Stimulated activated CD4-positive, alpha-beta T cell treated with anti-CD3 and anti-CD28 coated beads, Interleukin-15, amount 100 ng/mL, for 24 hours (primary cell): ENCODE results near the gene DES.
"Not testable (repeated sequence)": the region's sequence is repeated elsewhere in the genome, so short reads cannot be mapped to it uniquely, and the experiment has no call there.

Source experiments
- DNase-seq: peaks from one replicate; pipeline ENCODE4 v3.0.0-alpha.2; 2020

Gene DES

DNA sequence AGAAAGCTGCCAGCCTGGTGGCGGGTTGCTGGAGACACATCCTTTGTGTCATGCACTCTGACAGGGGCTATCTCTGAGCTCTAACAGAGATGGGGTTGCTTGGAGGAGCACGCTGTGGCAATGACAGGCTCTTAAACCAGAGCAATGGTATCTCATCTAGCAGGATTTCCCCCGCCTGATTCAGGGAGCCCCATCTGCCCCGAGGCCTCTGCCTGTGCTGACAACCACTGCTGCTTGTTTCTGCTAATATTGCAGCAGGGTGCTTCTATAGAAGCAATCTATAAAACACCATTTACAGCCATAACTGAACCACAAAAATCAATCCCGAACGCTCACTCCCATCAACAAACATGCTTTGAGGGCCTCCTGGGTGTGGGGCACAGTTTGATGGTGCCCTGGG, 17.6 kb upstream of the DES start:
- no peak for DNase-seq

DNA sequence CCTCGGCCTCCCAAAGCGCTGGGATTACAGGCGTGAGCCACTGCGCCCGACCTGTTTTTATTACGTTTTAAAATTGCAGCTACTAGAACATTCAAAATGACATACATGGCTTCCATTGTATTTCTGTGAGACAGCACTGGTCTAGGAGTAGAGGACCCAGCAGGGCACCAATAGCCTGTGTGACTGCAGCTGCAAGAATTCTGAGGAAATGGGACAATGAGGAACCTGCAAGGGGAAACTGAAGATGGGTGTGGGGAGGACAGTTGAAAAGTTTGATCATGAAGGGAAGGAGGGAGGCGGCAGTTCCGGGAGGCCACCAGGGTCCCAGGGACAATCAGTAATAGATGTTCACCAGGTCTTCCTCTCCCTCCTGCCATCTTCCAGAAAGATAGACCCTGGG, 16.6 kb upstream of the DES start:
- DNase-seq, result no peak

DNA sequence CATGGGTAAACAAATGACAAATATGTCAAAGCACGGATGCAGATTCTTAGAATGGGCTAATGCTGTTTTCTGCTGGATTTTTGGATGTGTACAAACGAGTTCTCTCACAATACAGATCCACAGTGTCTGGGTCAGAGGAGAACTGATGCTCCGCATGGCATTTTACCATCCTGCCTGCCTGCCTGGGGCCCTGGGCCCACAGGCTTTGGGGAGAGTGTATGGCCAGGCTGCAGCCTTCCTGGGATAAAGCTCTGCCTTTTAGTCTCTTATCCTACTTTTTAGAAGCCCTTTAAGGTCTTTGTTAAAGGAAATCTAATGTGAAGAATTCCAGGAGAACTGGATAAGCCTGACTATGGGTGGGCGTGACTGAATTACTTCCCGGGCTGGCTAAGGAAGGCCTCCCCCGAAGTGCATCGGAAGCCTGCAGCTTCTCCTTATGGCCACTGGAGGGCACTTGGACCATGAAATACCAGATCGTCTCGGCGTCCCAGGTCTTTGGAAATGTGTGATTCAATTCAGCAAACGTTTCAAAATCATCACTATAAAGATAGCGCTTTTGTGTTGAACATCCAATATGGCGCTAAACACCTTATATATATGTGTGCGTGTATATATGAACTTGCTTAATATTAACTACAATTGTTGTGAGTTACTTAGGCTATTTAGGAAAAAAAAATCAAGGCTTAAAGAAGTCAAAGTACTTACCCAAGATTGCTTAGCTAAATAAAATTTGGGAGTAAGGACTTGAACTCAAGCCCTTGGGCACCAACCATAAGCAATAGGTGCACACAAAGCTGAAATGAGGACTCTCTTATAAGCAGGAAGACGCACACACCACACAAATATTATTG, 15.3 kb upstream of the DES start:
- peak; percentile 70 for DNase-seq

DNA sequence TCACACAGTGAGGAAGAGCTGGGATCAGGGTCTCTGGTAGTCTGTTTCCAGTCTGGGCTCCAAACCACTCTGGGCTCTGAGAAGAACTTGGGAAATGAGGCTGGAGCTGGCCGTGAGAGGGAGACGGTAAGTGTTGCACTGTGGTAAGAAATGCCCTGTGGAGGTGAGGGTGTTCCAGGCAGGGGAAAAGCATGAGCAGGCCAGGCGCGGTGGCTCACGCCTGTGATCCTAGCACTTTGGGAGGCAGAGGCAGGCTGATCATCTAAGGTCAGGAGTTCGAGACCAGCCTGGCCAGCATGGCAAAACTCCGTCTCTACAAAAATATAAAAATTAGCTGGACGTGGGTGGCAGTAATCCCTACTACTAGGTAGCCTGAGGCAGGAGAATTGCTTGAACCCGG, 14.3 kb upstream of the DES start:
- DNase-seq, result no peak

DNA sequence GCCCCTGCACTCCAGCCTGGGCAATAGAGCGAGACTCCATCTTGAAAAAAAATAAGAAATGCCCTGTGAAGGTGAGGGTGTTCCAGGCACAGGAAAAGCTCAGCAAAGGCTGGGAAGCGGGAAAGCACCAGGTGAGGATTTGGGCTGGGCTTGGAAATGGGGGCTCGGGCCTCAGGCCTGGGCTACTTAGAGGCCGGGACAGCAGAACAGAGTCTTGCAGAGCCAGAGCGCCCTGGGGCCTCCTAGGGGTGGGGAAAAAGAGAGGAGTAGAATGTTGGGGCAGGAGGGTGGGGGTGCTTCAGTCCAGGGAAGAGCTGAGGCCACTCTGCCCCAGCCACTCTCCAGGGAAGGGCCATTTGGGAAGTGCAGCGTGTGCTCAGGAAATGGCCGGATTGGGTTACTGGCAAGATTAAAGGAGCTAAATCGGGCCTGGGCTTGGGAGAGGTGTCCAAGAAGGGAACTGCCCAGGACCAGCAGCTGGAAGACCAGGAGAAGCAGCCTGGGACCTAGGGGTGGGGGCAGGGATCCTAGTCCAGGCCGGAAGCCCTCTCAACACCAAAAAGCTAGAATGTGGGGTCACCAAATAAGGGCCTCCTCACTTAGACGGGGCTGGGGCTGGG, 13.8 kb upstream of the DES start:
- no peak for DNase-seq

DNA sequence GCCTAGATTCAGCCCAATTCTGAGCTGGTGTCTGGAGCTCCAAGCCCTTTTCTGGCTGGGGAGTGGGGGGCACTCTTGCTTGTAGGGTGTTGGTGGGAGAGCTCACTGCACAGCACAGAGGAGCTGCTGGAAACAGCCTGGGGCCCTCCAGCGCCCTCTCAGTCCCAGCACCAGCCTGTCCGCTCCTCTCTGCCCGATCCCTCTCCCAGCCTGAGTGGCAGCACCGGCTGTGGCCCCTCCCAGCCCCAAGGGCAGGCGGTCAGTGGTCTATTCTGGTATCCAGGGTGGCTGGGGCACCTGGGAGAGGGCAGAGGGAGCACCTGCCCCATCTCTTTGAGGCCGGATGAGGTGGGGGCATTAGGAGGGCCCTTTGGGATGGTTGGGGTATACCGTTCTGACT, 13.2 kb upstream of the DES start:
- no peak for DNase-seq

DNA sequence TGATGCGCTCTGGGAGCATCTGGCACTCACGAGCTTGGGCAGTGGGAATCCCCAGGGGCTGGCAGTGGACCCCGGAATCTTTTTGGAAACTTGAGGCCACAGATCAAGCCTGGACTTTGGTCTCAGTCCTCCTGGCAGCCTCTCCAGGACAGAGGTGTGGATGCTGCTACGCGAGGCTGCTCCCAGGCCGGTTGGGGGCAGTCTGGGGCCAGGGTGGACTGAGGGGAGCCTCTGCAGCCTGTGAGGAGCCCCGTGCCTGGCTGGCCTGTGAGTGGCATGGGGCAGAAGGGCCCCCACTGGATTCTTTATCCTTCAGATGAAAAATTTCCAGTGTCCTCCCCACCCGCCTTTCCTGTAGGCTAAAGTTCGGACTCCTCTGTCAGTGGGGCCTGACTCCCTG, 12.7 kb upstream of the DES start:
- no peak for DNase-seq

DNA sequence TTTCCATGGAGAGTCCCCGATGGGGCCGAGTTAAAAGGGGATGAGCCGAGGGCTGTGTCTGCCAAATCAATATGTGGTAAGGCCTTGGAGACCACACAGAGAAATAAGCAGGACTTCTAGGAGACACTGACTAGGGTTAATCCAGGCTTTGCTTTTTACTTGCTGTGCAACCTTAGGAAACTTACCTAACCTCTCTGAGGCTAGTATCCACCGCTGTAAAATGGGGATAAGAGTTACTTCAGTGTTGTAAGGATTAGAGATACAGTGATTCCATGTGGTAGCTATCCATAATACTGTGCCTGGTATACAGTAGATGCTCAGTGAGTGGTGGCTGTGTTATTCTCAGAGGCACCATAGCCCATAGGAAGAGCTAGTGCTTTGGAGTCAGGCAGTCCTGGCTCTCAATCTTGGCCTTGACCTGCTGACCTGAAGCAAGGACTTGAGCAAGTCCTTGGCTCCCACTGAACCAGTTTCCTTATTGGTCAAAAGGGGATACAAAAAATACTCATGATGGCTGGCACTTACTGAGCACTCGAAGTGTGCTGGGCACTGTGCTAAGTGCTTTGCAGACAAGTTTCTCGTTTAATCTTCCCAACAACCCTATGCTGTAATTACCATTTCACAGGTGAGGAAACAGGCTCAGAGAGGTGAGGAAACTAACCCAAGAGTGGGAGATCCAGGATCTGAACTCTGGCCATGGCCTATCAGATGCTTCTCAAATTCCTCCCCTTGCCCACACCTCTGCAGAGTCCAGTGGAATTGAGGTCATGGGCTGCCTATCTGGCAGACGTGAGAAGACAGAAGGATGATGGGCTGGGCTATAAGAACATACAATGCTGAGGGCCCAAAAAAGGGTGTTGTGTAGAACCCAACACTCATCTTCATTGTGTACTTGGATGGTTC, 12.0 kb upstream of the DES start:
- DNase-seq, result no peak

DNA sequence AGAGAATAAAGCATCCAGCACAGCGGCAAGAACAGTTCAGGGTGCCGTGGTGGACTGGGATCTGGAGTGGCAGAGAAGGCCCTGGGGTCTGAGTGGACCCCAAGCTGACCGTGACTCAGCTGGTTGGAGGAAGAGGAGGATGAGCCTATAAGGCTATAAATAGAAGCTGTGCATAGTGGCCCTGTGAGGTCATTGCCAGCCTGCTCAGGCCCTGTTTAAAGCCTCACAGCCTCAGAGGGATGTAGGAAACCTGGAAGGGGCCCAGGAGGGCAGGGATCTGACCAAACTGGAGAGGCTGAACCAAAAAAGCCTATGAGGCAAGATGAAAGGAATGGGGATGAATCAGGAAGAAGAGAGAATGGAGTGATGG, 11.3 kb upstream of the DES start:
- no peak for DNase-seq

DNA sequence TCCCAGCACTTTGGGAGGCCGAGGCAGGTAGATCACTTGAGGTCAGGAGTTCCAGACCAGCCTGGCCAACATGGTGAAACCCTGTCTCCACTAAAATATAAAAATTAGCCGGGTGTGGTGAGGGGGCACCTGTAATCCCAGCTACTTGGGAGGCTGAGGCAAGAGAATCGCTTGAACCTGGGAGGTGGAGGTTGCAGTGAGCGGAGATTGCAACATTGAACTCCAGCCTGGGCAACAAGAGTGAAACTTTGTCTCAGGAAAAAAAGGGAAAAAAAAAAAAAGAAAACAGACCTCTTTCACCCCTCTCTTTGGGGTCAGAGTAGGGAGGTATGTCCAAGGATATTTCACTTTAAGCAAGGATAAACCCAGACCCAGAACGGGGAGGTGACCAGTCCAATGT, 10.8 kb upstream of the DES start:
- not testable (repeated sequence) for DNase-seq

DNA sequence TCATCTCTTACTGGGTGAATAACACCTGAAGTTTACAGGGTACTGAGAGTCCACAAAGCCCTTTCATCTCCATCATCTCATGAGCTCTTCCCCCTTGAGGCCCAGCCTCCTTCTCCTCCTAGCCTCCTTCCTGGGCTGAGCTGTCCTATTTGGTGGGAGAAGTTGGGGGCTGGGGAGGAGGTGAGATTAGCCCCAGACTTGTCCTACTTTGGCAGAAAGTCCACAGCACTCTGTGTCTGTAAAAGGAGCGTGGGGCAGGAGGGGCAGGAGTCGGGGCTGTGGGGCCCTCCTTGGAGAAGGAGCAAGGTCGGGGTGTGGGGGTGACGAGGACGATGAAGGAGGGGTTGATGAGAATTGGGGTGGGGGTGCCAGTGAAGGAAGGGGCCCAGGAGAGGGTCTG, 10.0 kb upstream of the DES start:
- no peak for DNase-seq

DNA sequence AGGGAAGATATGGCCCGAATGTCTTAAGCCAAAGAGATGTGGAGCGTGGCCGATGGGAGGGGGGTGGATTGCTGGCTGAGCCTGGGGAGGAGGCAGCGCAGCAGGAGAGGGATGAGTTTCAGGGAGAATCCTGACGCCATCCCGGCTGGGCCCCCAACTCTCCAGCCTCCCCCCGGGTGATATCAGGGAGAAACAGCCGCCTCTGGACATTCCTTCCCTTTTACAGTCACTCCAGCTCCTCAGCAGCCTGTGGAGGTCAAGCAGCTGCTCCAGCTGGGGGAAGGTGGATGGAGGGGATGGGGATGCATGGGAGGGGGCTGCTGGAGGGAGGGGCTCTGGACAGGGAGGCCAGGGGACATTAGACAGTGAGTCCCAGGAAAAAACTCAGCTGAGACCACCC, 9.5 kb upstream of the DES start:
- no peak for DNase-seq

DNA sequence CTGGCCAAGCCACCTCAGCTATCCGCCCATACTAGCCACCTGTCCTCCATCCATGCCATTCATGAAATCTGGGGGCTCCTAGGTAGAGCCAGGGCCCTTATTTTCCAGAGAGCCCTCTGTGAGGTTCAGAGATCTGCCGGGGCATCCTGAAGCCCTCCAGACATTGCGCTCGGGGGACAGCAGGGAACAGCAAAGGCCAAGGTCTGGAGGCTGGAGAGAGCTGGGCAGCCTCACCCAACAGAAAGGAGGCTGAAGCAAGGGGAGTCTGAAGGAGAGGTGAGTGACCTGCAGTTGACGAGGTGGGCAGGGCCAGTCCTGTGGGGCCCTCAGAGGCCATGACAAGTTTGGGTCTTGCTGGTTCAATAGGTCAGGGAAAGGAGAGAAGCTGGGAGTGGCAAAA, 8.6 kb upstream of the DES start:
- no peak for DNase-seq

DNA sequence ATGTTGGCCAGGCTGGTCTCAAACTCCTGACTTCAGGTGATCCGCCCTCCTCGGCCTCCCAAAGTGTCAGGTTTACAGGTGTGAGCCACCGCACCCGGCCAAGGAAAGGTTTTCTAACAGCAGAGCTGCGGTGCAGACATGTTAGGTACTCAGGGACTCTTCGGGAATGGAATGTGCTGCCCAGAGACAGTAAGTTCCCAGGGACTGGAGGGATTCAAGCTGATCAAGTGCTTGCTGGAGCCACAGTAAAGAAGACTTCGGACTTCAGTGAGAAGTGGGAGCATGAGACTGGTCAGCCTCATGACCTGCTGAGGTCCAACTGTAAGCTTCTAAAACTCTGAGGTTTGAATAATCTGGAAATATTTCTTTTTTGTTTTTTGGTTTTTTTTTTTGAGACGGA, 7.8 kb upstream of the DES start:
- no peak for DNase-seq

DNA sequence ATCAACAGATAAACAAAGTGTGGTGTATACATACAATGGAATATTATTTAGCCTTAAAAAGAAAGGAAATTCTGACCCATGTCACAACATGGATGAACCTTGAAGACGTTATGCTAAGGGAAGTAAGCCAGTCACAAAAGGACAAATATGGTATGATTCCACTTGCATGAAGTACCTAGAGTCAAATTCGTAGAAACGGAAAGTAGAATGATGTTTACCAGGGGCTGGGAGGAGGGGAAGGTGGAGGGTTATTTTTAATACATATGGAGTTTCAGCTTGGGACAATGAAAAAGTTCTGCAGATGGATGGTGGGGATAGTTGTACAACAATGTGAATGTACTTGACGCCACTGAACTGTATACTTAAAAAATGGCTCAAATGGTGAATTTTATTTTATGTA, 3.3 kb upstream of the DES start:
- DNase-seq, result no peak

DNA sequence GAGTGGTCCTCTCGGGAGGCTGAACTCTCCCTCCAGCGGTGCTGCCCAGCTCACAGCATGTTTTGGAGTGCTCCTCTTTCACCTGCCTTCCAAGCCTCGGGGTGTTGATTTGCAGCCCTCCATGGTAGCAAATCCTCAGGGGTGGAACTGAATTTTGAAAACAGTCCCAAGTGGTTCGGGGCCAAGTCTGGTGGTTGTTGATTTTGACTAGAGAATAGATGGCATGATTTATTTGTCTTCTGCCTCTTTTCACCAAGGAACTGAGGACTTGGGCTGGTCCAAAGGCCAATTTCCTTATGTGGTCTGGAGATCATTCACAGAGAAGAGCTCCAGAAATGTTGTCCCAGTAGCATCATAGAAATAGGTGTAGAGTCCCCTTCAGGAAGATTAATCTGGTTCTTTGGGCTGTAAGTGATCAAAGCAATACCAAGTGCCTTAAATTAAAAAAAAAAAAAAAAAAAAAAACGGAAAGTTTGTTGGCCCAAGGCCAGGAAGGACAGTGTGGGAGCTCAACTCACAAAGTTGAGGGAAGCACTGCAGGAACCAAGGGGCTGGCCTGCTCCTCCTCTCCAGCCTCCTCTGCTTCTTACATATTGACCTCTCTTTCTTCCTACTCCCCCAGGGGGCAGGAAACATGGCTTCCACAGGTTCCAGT, 2.5 kb upstream of the DES start:
- no peak for DNase-seq

DNA sequence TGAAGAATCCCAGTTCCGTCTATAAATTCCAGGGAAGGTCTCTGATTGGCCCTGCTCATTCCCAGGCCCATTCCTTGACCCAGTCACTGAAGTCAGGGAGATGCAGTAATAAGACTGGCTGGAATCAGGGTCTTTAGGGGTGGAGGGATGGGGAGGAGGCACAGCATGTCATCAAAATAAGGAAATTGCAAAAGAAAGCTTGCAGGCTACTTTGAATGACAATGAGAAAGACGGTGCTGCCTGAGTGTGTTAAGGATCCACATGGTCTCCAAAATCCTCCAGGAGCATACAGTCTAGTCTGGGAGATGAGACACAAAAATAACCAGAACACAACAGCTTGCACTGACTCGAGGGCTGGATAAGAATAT, 2.0 kb upstream of the DES start:
- DNase-seq, result no peak

DNA sequence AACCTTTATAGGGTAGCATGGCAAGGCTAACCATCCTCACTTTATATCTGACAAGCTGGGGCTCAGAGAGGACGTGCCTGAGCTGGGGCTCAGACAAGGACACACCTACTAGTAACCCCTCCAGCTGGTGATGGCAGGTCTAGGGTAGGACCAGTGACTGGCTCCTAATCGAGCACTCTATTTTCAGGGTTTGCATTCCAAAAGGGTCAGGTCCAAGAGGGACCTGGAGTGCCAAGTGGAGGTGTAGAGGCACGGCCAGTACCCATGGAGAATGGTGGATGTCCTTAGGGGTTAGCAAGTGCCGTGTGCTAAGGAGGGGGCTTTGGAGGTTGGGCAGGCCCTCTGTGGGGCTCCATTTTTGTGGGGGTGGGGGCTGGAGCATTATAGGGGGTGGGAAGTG, 1.2 kb upstream of the DES start:
- DNase-seq, result no peak

DNA sequence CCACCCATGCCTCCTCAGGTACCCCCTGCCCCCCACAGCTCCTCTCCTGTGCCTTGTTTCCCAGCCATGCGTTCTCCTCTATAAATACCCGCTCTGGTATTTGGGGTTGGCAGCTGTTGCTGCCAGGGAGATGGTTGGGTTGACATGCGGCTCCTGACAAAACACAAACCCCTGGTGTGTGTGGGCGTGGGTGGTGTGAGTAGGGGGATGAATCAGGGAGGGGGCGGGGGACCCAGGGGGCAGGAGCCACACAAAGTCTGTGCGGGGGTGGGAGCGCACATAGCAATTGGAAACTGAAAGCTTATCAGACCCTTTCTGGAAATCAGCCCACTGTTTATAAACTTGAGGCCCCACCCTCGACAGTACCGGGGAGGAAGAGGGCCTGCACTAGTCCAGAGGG, 803 bp upstream of the DES start:
- no peak for DNase-seq

DNA sequence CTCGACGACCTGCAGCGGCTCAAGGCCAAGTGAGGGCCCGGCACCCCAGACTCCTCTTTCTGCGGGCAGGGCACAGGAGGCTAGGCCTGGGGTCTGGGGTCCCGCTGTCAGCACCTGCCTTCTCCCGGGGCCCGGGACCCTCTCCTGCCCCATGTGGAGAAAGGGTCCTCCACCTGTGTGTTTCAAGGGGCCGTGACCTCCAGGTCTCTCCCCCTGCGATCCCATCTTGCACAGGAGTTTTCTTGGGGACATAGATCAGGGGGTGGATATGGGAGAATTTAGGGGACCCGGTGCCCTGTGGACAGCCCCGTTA, 791 bp downstream of the DES start:
- DNase-seq, result no peak

DNA sequence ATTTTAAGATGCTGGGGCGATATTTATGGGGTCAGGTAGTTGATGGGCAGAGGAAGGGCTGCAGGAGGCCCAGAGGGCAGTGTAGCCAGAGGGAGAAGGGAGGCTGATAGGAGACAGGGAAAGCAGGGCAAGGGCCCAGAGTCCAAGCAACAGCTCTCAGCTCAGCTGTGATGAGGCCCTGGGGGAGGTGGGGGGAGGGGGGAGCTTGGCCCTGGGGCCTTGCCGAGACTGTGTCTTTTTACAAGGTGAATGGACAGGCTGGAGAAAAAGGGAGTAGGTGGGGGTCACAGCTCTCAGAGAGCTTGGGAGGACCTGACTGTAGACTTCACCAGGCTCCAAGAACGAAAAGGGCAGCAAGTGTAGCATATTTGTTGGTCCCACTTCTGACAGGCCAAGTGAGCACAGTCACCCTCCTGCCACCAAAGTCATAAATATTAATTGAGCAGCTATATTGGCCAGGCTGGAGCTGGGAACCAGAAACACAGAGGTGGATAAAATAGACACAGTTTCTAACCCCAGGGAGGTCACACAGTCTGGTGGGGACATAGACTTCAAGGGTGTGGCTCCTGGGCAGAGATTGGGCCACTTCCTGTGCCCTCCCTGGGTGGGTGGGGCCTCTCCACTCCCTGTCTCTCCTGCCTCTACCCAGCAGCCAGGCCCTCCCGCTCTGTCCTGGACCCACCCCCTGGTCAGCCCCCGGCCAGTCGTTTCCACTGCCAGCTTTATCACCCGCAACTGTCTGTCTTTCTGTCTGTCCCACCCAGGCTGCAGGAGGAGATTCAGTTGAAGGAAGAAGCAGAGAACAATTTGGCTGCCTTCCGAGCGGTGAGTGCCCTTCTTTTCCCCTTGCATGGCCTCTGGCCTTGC, 1.4 kb downstream of the DES start:
- DNase-seq, result no peak

DNA sequence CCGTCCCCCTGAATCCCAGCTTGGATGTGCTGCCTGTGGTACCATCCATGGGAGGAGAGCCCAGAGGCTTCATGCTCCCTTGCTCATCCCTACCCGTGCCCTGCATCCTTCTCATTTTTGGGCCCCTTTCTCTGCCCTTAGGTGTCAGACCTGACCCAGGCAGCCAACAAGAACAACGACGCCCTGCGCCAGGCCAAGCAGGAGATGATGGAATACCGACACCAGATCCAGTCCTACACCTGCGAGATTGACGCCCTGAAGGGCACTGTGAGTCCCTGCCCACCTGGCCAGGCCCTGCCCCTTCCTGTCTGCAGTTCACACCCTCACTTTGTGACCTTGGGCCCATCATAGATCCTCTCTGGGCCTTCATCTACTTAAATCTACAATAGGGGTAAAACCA, 2.5 kb downstream of the DES start:
- DNase-seq, result no peak

DNA sequence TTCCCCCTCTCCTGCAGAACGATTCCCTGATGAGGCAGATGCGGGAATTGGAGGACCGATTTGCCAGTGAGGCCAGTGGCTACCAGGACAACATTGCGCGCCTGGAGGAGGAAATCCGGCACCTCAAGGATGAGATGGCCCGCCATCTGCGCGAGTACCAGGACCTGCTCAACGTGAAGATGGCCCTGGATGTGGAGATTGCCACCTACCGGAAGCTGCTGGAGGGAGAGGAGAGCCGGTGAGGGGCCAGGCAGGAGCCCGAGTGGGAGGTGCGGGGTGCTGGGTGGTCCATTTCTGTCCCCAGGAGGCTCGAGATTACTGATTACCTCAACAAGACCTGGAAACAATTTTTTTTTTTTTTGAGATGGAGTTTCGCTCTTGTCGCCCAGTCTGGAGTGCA, 3.1 kb downstream of the DES start:
- no peak for DNase-seq
